ENCODE data around the gene ZNF138. TPM values are rescaled to one million over a fixed set of nuclear protein-coding genes. Genes with fewer than 3 reads are reported as not detected.

Gene ZNF138
- 10 to 100 TPM in 1 of 4 donors, 1 to 10 TPM in 3; 4.8 to 28.1 (median 7.3) TPM for total RNA-seq

- H3K4me1 ChIP-seq = peaks cover 0 to 11% (median 4%) of the 10 kb centered on the region in 4 donors
- peak within 1 kb of the TSS; percentile 65 to 75 (median 70) for H3K27ac ChIP-seq
- TF ChIP-seq CTCF (IDR thresholded peaks at IDR 0.05) = peak in 3 of 6 experiments; percentile 16 to 20 (median 18)
- TF ChIP-seq POLR2A (IDR thresholded peaks at IDR 0.05) = peak; percentile 35 to 40
- peaks cover 0 to 15% (median 0%) of the 10 kb centered on the region in 3 donors for H3K36me3 ChIP-seq
- no peaks in the 10 kb centered on the region for H3K27me3 ChIP-seq
- H3K9me3 ChIP-seq = no peaks in the 10 kb centered on the region
- peak within 1 kb of the TSS; percentile 53 to 76 (median 62) for H3K4me3 ChIP-seq
- peak; percentile 95 to 98 (median 97) for DNase-seq
Measured at GRCh38 chr7:64794171-64794844, at the start of gene ZNF138. ZNF138 (plus strand) TSS chr7:64794428; CDS start chr7:64794569, 141 bp downstream.

DNA sequence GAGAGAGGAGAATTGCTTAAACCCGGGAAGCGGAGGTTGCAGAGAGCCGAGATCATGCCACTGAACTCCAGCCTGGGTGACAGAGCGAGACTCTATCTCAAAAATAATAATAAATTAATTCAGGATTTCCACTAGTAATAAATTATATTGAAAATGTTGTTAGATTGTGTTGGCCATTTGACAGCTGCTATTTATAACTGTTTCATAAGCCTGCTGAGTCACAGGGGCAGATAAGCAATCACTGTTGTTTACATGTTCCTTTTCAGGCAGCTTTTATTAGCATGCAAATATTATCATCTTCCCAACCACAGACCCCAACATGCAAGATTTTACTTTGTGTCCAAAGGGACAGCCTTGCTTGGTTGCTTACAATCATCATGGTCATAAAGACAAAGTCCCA lies 49.5 kb upstream of the ZNF138 start:
- Histone ChIP-seq H3K27ac (no peak overlapping the region), H3K9me3 (peaks cover 0 to 4% (median 0%) of the 10 kb centered on the region in 4 donors), H3K4me3 (no peak overlapping the region), H3K36me3 (no peaks in the 10 kb centered on the region), H3K27me3 (no peaks in the 10 kb centered on the region), H3K4me1 (no peaks in the 10 kb centered on the region)
- DNase-seq = no peak
- TF ChIP-seq CTCF (IDR thresholded peaks at IDR 0.05) (no peak), POLR2A (IDR thresholded peaks at IDR 0.05) (no peak)

GRCh38 chr7:64747802-64748201 lies 46.4 kb upstream of the ZNF138 start:
- Histone ChIP-seq H3K4me3 (no peak overlapping the region), H3K27me3 (no peaks in the 10 kb centered on the region), H3K4me1 (no peaks in the 10 kb centered on the region), H3K27ac (no peak overlapping the region), H3K9me3 (peaks cover 0 to 4% (median 0%) of the 10 kb centered on the region in 4 donors), H3K36me3 (no peaks in the 10 kb centered on the region)
- DNase-seq = no peak
- TF ChIP-seq POLR2A (IDR thresholded peaks at IDR 0.05) = no peak
- TF ChIP-seq CTCF (IDR thresholded peaks at IDR 0.05) = no peak

- no peak for TF ChIP-seq CTCF (IDR thresholded peaks at IDR 0.05)
- TF ChIP-seq POLR2A (IDR thresholded peaks at IDR 0.05) = no peak
- no peaks in the 10 kb centered on the region for H3K4me1 ChIP-seq
- no peak for DNase-seq
- H3K9me3 ChIP-seq = no peaks in the 10 kb centered on the region
- no peaks in the 10 kb centered on the region for H3K36me3 ChIP-seq
- no peaks in the 10 kb centered on the region for H3K27me3 ChIP-seq
- no peak overlapping the region for H3K4me3 ChIP-seq
- H3K27ac ChIP-seq = no peak overlapping the region
Measured at GRCh38 chr7:64753032-64753431, 41.2 kb upstream of the ZNF138 start.

GRCh38 chr7:64755865-64756264 lies 38.4 kb upstream of the ZNF138 start:
- TF ChIP-seq CTCF (IDR thresholded peaks at IDR 0.05) (no peak), POLR2A (IDR thresholded peaks at IDR 0.05) (no peak)
- Histone ChIP-seq H3K4me1 (no peaks in the 10 kb centered on the region), H3K4me3 (no peak overlapping the region), H3K27ac (no peak overlapping the region), H3K27me3 (no peaks in the 10 kb centered on the region), H3K36me3 (no peaks in the 10 kb centered on the region), H3K9me3 (no peaks in the 10 kb centered on the region)
- no peak for DNase-seq

Data from Peyer's patch (tissue), 4 donors.